Suprapubic skin (tissue), 4 donors: ENCODE data around the gene PREX1. TPM values are rescaled to one million over a fixed set of nuclear protein-coding genes. Genes with fewer than 3 reads are reported as not detected.
"Not testable (repeated sequence)": the region's sequence is repeated elsewhere in the genome, so short reads cannot be mapped to it uniquely, and the experiment has no call there.

Source experiments
- DNase-seq, 2 donors: peaks; one replicate each; pipeline ENCODE4 v3.0.0-alpha.2; 2019; ENCODE audit warnings: low spot score in 2 of 2
- H3K27ac ChIP-seq: fragments of 200-600 bp; sonication (generic); one replicate; pipeline ENCODE4 v1.5.1; 2019
- H3K27me3 ChIP-seq: fragments of 200-600 bp; sonication (generic); one replicate; pipeline ENCODE4 v1.5.1; 2019
- H3K36me3 ChIP-seq: fragments of 200-600 bp; sonication (generic); one replicate; pipeline ENCODE4 v1.5.1; 2019
- H3K4me1 ChIP-seq: fragments of 200-600 bp; sonication (generic); one replicate; pipeline ENCODE4 v1.5.1; 2019
- H3K4me3 ChIP-seq: fragments of 200-600 bp; sonication (generic); one replicate; pipeline ENCODE4 v1.5.1; 2019; ENCODE audit warnings: mild to moderate bottlenecking
- H3K9me3 ChIP-seq: fragments of 200-600 bp; sonication (generic); one replicate; pipeline ENCODE4 v1.5.1; 2019
- CTCF ChIP-seq, 2 donors: fragments of 200-600 bp in 1 of 2; fragments of 450-650 bp in 1 of 2; sonication (generic) in 1 of 2; IDR thresholded peaks; one replicate each; pipeline ENCODE4 v1.5.1; 2016 to 2019; ENCODE audit warnings: antibody characterized with exemption in 2 of 2, mild to moderate bottlenecking in 1 of 2, moderate library complexity in 1 of 2
- EP300 ChIP-seq: sonication (generic); formaldehyde crosslinking; IDR thresholded peaks from one replicate; pipeline ENCODE4 v1.6.1; 2017; ENCODE audit warnings: antibody characterized with exemption
- POLR2A ChIP-seq, 2 donors: fragments of 450-650 bp; IDR thresholded peaks; one replicate each; pipeline ENCODE4 v1.6.1; 2017; ENCODE audit warnings: antibody characterized with exemption in 2 of 2, mild to moderate bottlenecking in 2 of 2, moderate library complexity in 2 of 2
- POLR2AphosphoS5 ChIP-seq, 3 donors: sonication (generic); formaldehyde crosslinking; IDR thresholded peaks; one replicate each; pipeline ENCODE4 v1.6.1; 2017; ENCODE audit warnings: antibody characterized with exemption in 3 of 3
- whole genome bisulfite sequencing: methylation state at CpG from one replicate; pipeline ENCODE4 v1.1.5; 2018; 5-methylcytosine and 5-hydroxymethylcytosine counted together
- total RNA-seq, 4 donors: library from RNA; depleted of rRNA; stranded (reverse); fragments of >200 nt; gene quantifications; one replicate each; pipeline ENCODE4 v1.1.0, GENCODE V29; 2016

The PREX1 gene
- total RNA-seq, 4 donors from 2014 or later = 4.7 to 15.1 (median 10.2) TPM

GRCh38 chr20:48813446-48813747 is 14.4 kb downstream of the PREX1 start:
- WGBS = 21% methylated on average over 3 of the region's 3 CpGs
- TF ChIP-seq POLR2A (IDR thresholded peaks at IDR 0.05) = no peak
- no peak for TF ChIP-seq POLR2AphosphoS5 (IDR thresholded peaks at IDR 0.05)
- TF ChIP-seq CTCF (IDR thresholded peaks at IDR 0.05) = no peak
- no peak for TF ChIP-seq EP300
- DNase-seq = no peak

GRCh38 chr20:48812600-48813445 is 15.0 kb downstream of the PREX1 start:
- DNase-seq = no peak
- 70% methylated on average over 15 of the region's 15 CpGs for WGBS

More at GRCh38 chr20:48813446-48813747, 14.4 kb downstream of the PREX1 start:
- Histone ChIP-seq H3K27ac (no peak overlapping the region), H3K4me3 (no peak overlapping the region), H3K9me3 (no peaks in the 10 kb centered on the region), H3K36me3 (no peaks in the 10 kb centered on the region), H3K27me3 (no peaks in the 10 kb centered on the region), H3K4me1 (peaks cover 11% of the 10 kb centered on the region)

DNA sequence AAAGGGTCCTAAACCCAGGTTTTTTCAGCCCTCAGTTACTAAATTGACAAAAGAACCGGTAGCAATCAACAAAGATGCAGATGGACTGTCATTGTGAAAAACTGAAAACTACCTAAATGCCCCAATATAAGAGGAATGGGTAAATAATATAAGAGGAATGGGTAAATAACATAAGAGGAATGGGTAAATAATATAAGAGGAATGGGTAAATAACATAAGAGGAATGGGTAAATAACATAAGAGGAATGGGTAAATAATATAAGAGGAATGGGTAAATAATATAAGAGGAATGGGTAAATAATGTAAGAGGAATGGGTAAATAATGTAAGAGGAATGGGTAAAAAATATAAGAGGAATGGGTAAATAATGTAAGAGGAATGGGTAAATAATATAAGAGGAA is 15.7 kb downstream of the PREX1 start:
- peaks cover 11% of the 10 kb centered on the region for H3K4me1 ChIP-seq
- not testable (repeated sequence) for H3K27me3 ChIP-seq, H3K9me3 ChIP-seq, H3K36me3 ChIP-seq, H3K27ac ChIP-seq, DNase-seq, H3K4me3 ChIP-seq
- 82% methylated on average over 1 of the region's 1 CpG for WGBS

More at GRCh38 chr20:48812600-48813445, 15.0 kb downstream of the PREX1 start:
- H3K36me3 ChIP-seq = no peaks in the 10 kb centered on the region
- no peaks in the 10 kb centered on the region for H3K27me3 ChIP-seq
- no peak overlapping the region for H3K27ac ChIP-seq
- no peaks in the 10 kb centered on the region for H3K9me3 ChIP-seq
- peaks cover 11% of the 10 kb centered on the region for H3K4me1 ChIP-seq
- TF ChIP-seq POLR2A (IDR thresholded peaks at IDR 0.05) = no peak
- TF ChIP-seq POLR2AphosphoS5 (IDR thresholded peaks at IDR 0.05) = no peak
- TF ChIP-seq EP300 = no peak
- no peak for TF ChIP-seq CTCF (IDR thresholded peaks at IDR 0.05)
- H3K4me3 ChIP-seq = no peak overlapping the region

- 78% methylated on average over 5 of the region's 5 CpGs for WGBS
- H3K27ac ChIP-seq = no peak overlapping the region
- H3K4me1 ChIP-seq = peaks cover 11% of the 10 kb centered on the region
- H3K9me3 ChIP-seq = no peaks in the 10 kb centered on the region
- no peaks in the 10 kb centered on the region for H3K36me3 ChIP-seq
- TF ChIP-seq POLR2AphosphoS5 (IDR thresholded peaks at IDR 0.05) (no peak), CTCF (IDR thresholded peaks at IDR 0.05) (no peak), EP300 (no peak), POLR2A (IDR thresholded peaks at IDR 0.05) (no peak)
- no peak overlapping the region for H3K4me3 ChIP-seq
- no peak for DNase-seq
- no peaks in the 10 kb centered on the region for H3K27me3 ChIP-seq
Measured at GRCh38 chr20:48809673-48810072, 18.1 kb downstream of the PREX1 start.

- no peak overlapping the region for H3K27ac ChIP-seq
- no peak for DNase-seq
- peaks cover 10% of the 10 kb centered on the region for H3K4me1 ChIP-seq
- TF ChIP-seq CTCF (IDR thresholded peaks at IDR 0.05) = no peak
- TF ChIP-seq POLR2A (IDR thresholded peaks at IDR 0.05) = no peak
- no peak for TF ChIP-seq EP300
- TF ChIP-seq POLR2AphosphoS5 (IDR thresholded peaks at IDR 0.05) = no peak
- no peaks in the 10 kb centered on the region for H3K27me3 ChIP-seq
- H3K36me3 ChIP-seq = no peaks in the 10 kb centered on the region
- no peak overlapping the region for H3K4me3 ChIP-seq
- 87% methylated on average over 9 of the region's 10 CpGs for WGBS
- H3K9me3 ChIP-seq = no peaks in the 10 kb centered on the region
Measured at GRCh38 chr20:48808382-48809034, 19.3 kb downstream of the PREX1 start.
